Lower leg skin (tissue), 3 donors: ENCODE measurements around the gene KCNH8.

Source experiments
- CTCF ChIP-seq, 3 donors: fragments of 450-650 bp; IDR thresholded peaks; one replicate each; pipeline ENCODE4 v1.5.1; 2016; ENCODE audit warnings: antibody characterized with exemption in 3 of 3, mild to moderate bottlenecking in 3 of 3, moderate library complexity in 2 of 3
- POLR2A ChIP-seq, 2 donors: fragments of 450-650 bp; IDR thresholded peaks; one replicate each; pipeline ENCODE4 v1.6.1; 2016 to 2017; ENCODE audit warnings: antibody characterized with exemption in 2 of 2, mild to moderate bottlenecking in 1 of 2, moderate library complexity in 1 of 2

GRCh38 chr3:19124752-19125151 lies 23.6 kb upstream of the KCNH8 start:
- no peak for TF ChIP-seq POLR2A (IDR thresholded peaks at IDR 0.05)
- TF ChIP-seq CTCF (IDR thresholded peaks at IDR 0.05): no peak
